Spinal cord (tissue), 10 donors: Measurements from ENCODE around the gene TMEM233. TPM values are rescaled to one million over a fixed set of nuclear protein-coding genes. Genes with fewer than 3 reads are reported as not detected.

Experiments
- DNase-seq, 6 donors: peaks; one replicate each; pipeline versions ENCODE4 v3.0.0 to v3.0.0-alpha.2; 2013 to 2015; ENCODE audit warnings: low spot score in 6 of 6, low read depth in 4 of 6
- H3K27ac ChIP-seq: one replicate; pipeline ENCODE4 v1.5.1; 2013; ENCODE audit warnings: low read depth, low read length, control low read depth
- H3K27me3 ChIP-seq: one replicate; pipeline ENCODE4 v1.6.1; 2013; ENCODE audit warnings: low read length; ENCODE audit not compliant: control insufficient read depth, insufficient read depth
- H3K36me3 ChIP-seq: one replicate; pipeline ENCODE4 v1.6.1; 2013; ENCODE audit warnings: low read length; ENCODE audit not compliant: control insufficient read depth, insufficient read depth
- H3K4me1 ChIP-seq: one replicate; pipeline ENCODE4 v1.6.1; 2013; ENCODE audit warnings: low read length; ENCODE audit not compliant: control insufficient read depth, insufficient read depth
- H3K4me3 ChIP-seq: one replicate; pipeline ENCODE4 v1.5.1; 2013; ENCODE audit warnings: low read depth, low read length, control low read depth
- H3K9me3 ChIP-seq: one replicate; pipeline ENCODE4 v1.6.1; 2013; ENCODE audit warnings: low read length; ENCODE audit not compliant: control insufficient read depth, insufficient read depth
- WGBS: methylation state at CpG from one replicate; pipeline ENCODE4 v1.1.5; 2013; ENCODE audit warnings: missing lambda C conversion rate; ENCODE audit not compliant: insufficient coverage; 5-methylcytosine and 5-hydroxymethylcytosine counted together
- polyA plus RNA-seq, 2 donors: library from polyadenylated mRNA; unstranded; fragments of 120-200 nt; gene quantifications; one replicate each; pipeline ENCODE4 v1.2.1, GENCODE V29; 2013; ENCODE audit not compliant: insufficient read length in 2 of 2
- total RNA-seq, 2 donors: library from RNA; depleted of rRNA in 1 of 2; stranded (reverse); fragments of 120-200 nt in 1 of 2; fragments of >200 nt in 1 of 2; gene quantifications; one replicate each; pipeline versions ENCODE4 v1.2.3 to v1.2.4, GENCODE V29; 2013 to 2014
- donor health status: healthy.

TMEM233 gene
- total and polyA plus RNA-seq, 4 donors = 0.66 to 23.7 (median 3.7) TPM

GRCh38 chr12:119621878-119622277, 28.3 kb downstream of the TMEM233 start:
- no CpG with 5 or more reads among the region's 2 CpGs for WGBS
- no peaks in the 10 kb centered on the region for H3K36me3 ChIP-seq
- H3K4me1 ChIP-seq = no peaks in the 10 kb centered on the region
- peak in 1 of 6 donors; percentile 19 for DNase-seq
- H3K27ac ChIP-seq = no peak overlapping the region
- H3K27me3 ChIP-seq = peaks cover 2% of the 10 kb centered on the region
- no peaks in the 10 kb centered on the region for H3K9me3 ChIP-seq
- no peak overlapping the region for H3K4me3 ChIP-seq

GRCh38 chr12:119624966-119625365, 31.4 kb downstream of the TMEM233 start:
- peak in 1 of 6 donors; percentile 39 for DNase-seq
- no peaks in the 10 kb centered on the region for H3K4me1 ChIP-seq

GRCh38 chr12:119627019-119627643, 33.6 kb downstream of the TMEM233 start:
- Histone ChIP-seq H3K9me3 (no peaks in the 10 kb centered on the region), H3K27ac (no peak overlapping the region), H3K4me1 (no peaks in the 10 kb centered on the region), H3K27me3 (peaks cover 2% of the 10 kb centered on the region), H3K36me3 (no peaks in the 10 kb centered on the region), H3K4me3 (no peak overlapping the region)
- no peak for DNase-seq
- WGBS = 74% methylated on average over 6 of the region's 6 CpGs

More at GRCh38 chr12:119624966-119625365, 31.4 kb downstream of the TMEM233 start:
- WGBS = 76% methylated on average over 2 of the region's 4 CpGs
- H3K27me3 ChIP-seq = peaks cover 2% of the 10 kb centered on the region
- H3K36me3 ChIP-seq = no peaks in the 10 kb centered on the region
- no peak overlapping the region for H3K27ac ChIP-seq
- H3K4me3 ChIP-seq = no peak overlapping the region
- no peaks in the 10 kb centered on the region for H3K9me3 ChIP-seq

- DNase-seq = no peak
- H3K36me3 ChIP-seq = no peaks in the 10 kb centered on the region
- 50% methylated on average over 4 of the region's 6 CpGs for WGBS
- peaks cover under 1% of the 10 kb centered on the region for H3K27me3 ChIP-seq
- H3K4me1 ChIP-seq = no peaks in the 10 kb centered on the region
- H3K4me3 ChIP-seq = no peak overlapping the region
- H3K27ac ChIP-seq = no peak overlapping the region
- H3K9me3 ChIP-seq = no peaks in the 10 kb centered on the region
Measured at GRCh38 chr12:119627686-119628085, 34.1 kb downstream of the TMEM233 start.

- Histone ChIP-seq H3K36me3 (no peaks in the 10 kb centered on the region), H3K4me3 (no peak overlapping the region), H3K9me3 (no peaks in the 10 kb centered on the region), H3K27ac (no peak overlapping the region), H3K27me3 (no peaks in the 10 kb centered on the region), H3K4me1 (no peaks in the 10 kb centered on the region)
- WGBS = 93% methylated on average over 3 of the region's 7 CpGs
- peak in 1 of 6 donors; percentile 44 for DNase-seq
Measured at GRCh38 chr12:119630223-119630780, 36.7 kb downstream of the TMEM233 start.

GRCh38 chr12:119630962-119631550, 37.5 kb downstream of the TMEM233 start:
- no peak for DNase-seq
- H3K4me3 ChIP-seq = no peak overlapping the region

GRCh38 chr12:119631930-119632678, 38.5 kb downstream of the TMEM233 start:
- Histone ChIP-seq H3K4me1 (no peaks in the 10 kb centered on the region), H3K27me3 (no peaks in the 10 kb centered on the region), H3K4me3 (no peak overlapping the region), H3K27ac (no peak overlapping the region), H3K36me3 (no peaks in the 10 kb centered on the region), H3K9me3 (no peaks in the 10 kb centered on the region)
- WGBS = 40% methylated on average over 1 of the region's 4 CpGs
- DNase-seq = no peak

More at GRCh38 chr12:119630962-119631550, 37.5 kb downstream of the TMEM233 start:
- no peak overlapping the region for H3K27ac ChIP-seq
- no peaks in the 10 kb centered on the region for H3K27me3 ChIP-seq
- WGBS = 100% methylated on average over 1 of the region's 1 CpG
- H3K9me3 ChIP-seq = no peaks in the 10 kb centered on the region
- no peaks in the 10 kb centered on the region for H3K36me3 ChIP-seq
- H3K4me1 ChIP-seq = no peaks in the 10 kb centered on the region

GRCh38 chr12:119634743-119635142, 41.2 kb downstream of the TMEM233 start:
- no peak overlapping the region for H3K27ac ChIP-seq
- no CpG with 5 or more reads among the region's 6 CpGs for WGBS
- H3K36me3 ChIP-seq = no peaks in the 10 kb centered on the region
- no peaks in the 10 kb centered on the region for H3K4me1 ChIP-seq
- H3K4me3 ChIP-seq = no peak overlapping the region
- DNase-seq = peak in 1 of 6 donors; percentile 24
- no peaks in the 10 kb centered on the region for H3K9me3 ChIP-seq
- no peaks in the 10 kb centered on the region for H3K27me3 ChIP-seq

- 100% methylated on average over 1 of the region's 4 CpGs for WGBS
- H3K27me3 ChIP-seq = no peaks in the 10 kb centered on the region
- no peaks in the 10 kb centered on the region for H3K36me3 ChIP-seq
- no peaks in the 10 kb centered on the region for H3K9me3 ChIP-seq
- H3K4me1 ChIP-seq = no peaks in the 10 kb centered on the region
- no peak overlapping the region for H3K27ac ChIP-seq
- H3K4me3 ChIP-seq = no peak overlapping the region
- DNase-seq = no peak
Measured at GRCh38 chr12:119642986-119643385, 49.4 kb downstream of the TMEM233 start.
